KMS-11 (cell line): ENCODE measurements around the gene SDR9C7.
"Not testable (repeated sequence)": the region's sequence is repeated elsewhere in the genome, so short reads cannot be mapped to it uniquely, and the experiment has no call there.

ENCODE experiments used
- H2AFZ ChIP-seq: fragments of 200-600 bp; sonication (generic); 2 replicates; pipeline ENCODE4 v1.6.1; 2016; ENCODE audit warnings: antibody characterized with exemption, mixed run types, low read depth
- H3K27ac ChIP-seq: fragments of 200-600 bp; sonication (generic); 2 replicates; pipeline ENCODE4 v1.6.1; 2016; ENCODE audit warnings: mild to moderate bottlenecking, mixed run types
- H3K27me3 ChIP-seq: fragments of 200-600 bp; sonication (generic); 2 replicates; pipeline ENCODE4 v1.6.1; 2017; ENCODE audit warnings: mild to moderate bottlenecking, low read depth, mixed run types, moderate library complexity; ENCODE audit not compliant: insufficient read depth
- H3K36me3 ChIP-seq: fragments of 200-600 bp; sonication (generic); 2 replicates; pipeline ENCODE4 v1.6.1; 2017; ENCODE audit warnings: mild to moderate bottlenecking, mixed run types; ENCODE audit not compliant: insufficient read depth
- H3K4me1 ChIP-seq: fragments of 200-600 bp; sonication (generic); 2 replicates; pipeline ENCODE4 v1.6.1; 2016; ENCODE audit warnings: mild to moderate bottlenecking, low read depth, mixed run types; ENCODE audit not compliant: poor library complexity, severe bottlenecking
- H3K4me2 ChIP-seq: fragments of 200-600 bp; sonication (generic); 2 replicates; pipeline ENCODE4 v1.7.0; 2016; ENCODE audit warnings: mild to moderate bottlenecking, mixed run types
- H3K4me3 ChIP-seq: fragments of 200-600 bp; sonication (generic); IDR thresholded peaks from 2 replicates; pipeline ENCODE4 v1.6.1; 2017; ENCODE audit warnings: low read depth, low read length, mixed read lengths; ENCODE audit not compliant: insufficient read depth
- H3K79me2 ChIP-seq: fragments of 200-600 bp; sonication (generic); 2 replicates; pipeline ENCODE4 v1.6.1; 2016; ENCODE audit warnings: low read depth, mixed run types; ENCODE audit not compliant: insufficient read depth
- H3K9ac ChIP-seq: fragments of 200-600 bp; sonication (generic); 2 replicates; pipeline ENCODE4 v1.6.1; 2016; ENCODE audit warnings: mild to moderate bottlenecking, mixed run types
- H4K20me1 ChIP-seq: fragments of 200-600 bp; sonication (generic); 2 replicates; pipeline ENCODE4 v1.6.1; 2016; ENCODE audit warnings: mild to moderate bottlenecking, mixed run types; ENCODE audit not compliant: insufficient read depth
- TF ChIP-seq, protein P1 (sequence below): fragments of 200-600 bp; sonication (generic); conservative IDR thresholded peaks from 2 replicates; pipeline ENCODE4 v1.6.1; 2017; ENCODE audit warnings: low read depth, mild to moderate bottlenecking, antibody characterized with exemption, low read length, moderate library complexity, mixed read lengths

The SDR9C7 gene

DNA sequence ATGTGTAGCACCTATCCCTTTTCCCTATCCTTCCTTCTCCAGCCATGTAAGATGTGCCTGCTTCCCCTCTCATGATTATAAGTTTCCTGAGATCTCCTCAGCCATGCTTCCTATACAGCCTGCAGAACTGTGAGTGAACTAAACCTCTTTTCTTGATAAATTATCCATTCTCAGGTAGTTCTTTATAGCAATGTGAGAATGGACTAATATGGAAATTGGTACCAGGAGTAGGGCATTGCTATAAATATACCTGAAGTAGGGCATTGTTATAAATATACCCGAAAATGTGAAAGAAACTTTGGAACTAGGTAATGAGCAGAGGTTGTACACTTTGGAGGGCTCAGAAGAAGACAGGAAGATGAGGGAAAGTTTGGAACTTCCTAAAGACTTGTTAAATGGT, 48.9 kb downstream of the SDR9C7 start:
- Histone ChIP-seq H3K4me1 (no peaks in the 10 kb centered on the region), H3K4me2 (no peak overlapping the region), H3K27me3 (no peaks in the 10 kb centered on the region), H2AFZ (no peak overlapping the region), H3K27ac (no peak overlapping the region), H3K4me3 (no peak overlapping the region), H3K79me2 (no peaks in the 10 kb centered on the region), H4K20me1 (no peaks in the 10 kb centered on the region), H3K36me3 (no peaks in the 10 kb centered on the region), H3K9ac (no peak overlapping the region)
- TF ChIP-seq, protein P1, sequence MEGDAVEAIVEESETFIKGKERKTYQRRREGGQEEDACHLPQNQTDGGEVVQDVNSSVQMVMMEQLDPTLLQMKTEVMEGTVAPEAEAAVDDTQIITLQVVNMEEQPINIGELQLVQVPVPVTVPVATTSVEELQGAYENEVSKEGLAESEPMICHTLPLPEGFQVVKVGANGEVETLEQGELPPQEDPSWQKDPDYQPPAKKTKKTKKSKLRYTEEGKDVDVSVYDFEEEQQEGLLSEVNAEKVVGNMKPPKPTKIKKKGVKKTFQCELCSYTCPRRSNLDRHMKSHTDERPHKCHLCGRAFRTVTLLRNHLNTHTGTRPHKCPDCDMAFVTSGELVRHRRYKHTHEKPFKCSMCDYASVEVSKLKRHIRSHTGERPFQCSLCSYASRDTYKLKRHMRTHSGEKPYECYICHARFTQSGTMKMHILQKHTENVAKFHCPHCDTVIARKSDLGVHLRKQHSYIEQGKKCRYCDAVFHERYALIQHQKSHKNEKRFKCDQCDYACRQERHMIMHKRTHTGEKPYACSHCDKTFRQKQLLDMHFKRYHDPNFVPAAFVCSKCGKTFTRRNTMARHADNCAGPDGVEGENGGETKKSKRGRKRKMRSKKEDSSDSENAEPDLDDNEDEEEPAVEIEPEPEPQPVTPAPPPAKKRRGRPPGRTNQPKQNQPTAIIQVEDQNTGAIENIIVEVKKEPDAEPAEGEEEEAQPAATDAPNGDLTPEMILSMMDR = no peak

- Histone ChIP-seq H4K20me1 (no peaks in the 10 kb centered on the region), H2AFZ (no peak overlapping the region), H3K4me1 (no peaks in the 10 kb centered on the region), H3K4me3 (no peak overlapping the region), H3K27me3 (no peaks in the 10 kb centered on the region), H3K79me2 (no peaks in the 10 kb centered on the region), H3K27ac (no peak overlapping the region), H3K36me3 (no peaks in the 10 kb centered on the region), H3K4me2 (no peak overlapping the region), H3K9ac (no peak overlapping the region)
- TF ChIP-seq, protein P1 = no peak
These were observed 49.8 kb downstream of the SDR9C7 start for GRCh38 chr12:56884421-56884820.

GRCh38 chr12:56882407-56882806, 51.8 kb downstream of the SDR9C7 start:
- not testable (repeated sequence) for H3K27me3 ChIP-seq, H3K9ac ChIP-seq, H3K36me3 ChIP-seq, H2AFZ ChIP-seq, H4K20me1 ChIP-seq, H3K4me3 ChIP-seq, H3K4me1 ChIP-seq, H3K27ac ChIP-seq, H3K4me2 ChIP-seq, H3K79me2 ChIP-seq

- no peak overlapping the region for H3K27ac ChIP-seq
These were observed 53.8 kb downstream of the SDR9C7 start for GRCh38 chr12:56880125-56880992.

DNA sequence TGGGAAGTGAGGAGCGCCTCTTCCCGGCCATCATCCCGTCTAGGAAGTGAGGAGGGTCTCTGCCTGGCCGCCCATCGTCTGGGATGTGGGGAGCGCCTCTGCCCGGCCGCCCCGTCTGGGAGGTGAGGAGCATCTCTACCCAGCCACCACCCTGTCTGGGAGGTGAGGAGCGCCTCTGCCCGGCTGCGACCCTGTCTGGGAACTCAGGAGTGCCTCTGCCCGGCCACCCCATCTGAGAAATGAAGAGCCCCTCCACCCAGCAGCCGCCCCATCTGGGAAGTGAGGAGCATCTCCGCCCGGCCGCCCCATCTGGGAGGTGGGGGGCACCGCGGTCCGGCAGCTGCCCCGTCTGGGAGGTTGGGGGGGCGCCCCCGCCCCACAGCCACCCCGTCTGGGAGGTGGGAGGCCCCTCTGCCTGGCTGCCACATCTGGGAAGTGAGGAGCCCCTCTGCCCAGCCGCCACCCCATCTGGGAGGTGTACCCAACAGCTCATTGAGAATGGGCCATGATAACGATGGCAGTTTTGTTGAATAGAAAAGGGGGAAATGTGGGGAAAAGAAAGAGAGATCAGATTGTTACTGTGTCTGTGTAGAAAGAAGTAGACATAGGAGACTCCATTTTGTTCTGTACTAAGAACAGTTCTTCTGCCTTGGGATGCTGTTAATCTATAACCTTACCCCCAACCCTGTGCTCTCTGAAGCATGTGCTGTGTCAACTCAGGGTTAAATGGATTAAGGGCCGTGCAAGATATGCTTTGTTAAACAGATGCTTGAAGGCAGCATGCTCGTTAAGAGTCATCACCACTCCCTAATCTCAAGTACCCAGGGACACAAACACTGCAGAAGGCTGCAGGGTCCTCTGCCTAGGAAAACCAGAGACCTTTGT, 54.7 kb downstream of the SDR9C7 start:
- H3K27ac ChIP-seq, H3K36me3 ChIP-seq, H2AFZ ChIP-seq, H3K4me1 ChIP-seq, H3K27me3 ChIP-seq, H3K4me3 ChIP-seq, H4K20me1 ChIP-seq, H3K9ac ChIP-seq, H3K4me2 ChIP-seq, H3K79me2 ChIP-seq: not testable (repeated sequence)

More at GRCh38 chr12:56880125-56880992, 53.8 kb downstream of the SDR9C7 start:
- Histone ChIP-seq H3K4me1 (no peaks in the 10 kb centered on the region), H3K4me3 (no peak overlapping the region), H3K27me3 (no peaks in the 10 kb centered on the region), H3K79me2 (no peaks in the 10 kb centered on the region), H2AFZ (no peak overlapping the region), H4K20me1 (no peaks in the 10 kb centered on the region), H3K36me3 (no peaks in the 10 kb centered on the region), H3K9ac (no peak overlapping the region), H3K4me2 (no peak overlapping the region)
- TF ChIP-seq, protein P1 = no peak
